Activated naive CD8-positive, alpha-beta T cell treated with anti-CD3 and anti-CD28 coated beads for 36 hours (primary cell): ENCODE data around the gene CALHM5. TPM values are rescaled to one million over a fixed set of nuclear protein-coding genes. Genes with fewer than 3 reads are reported as not detected.

Source experiments
- DNase-seq: peaks from one replicate; pipeline ENCODE4 v3.0.0; 2021
- H3K27ac Mint-ChIP-seq: one replicate; pipeline ENCODE4 v1.8.0; 2022; ENCODE audit warnings: mild to moderate bottlenecking, moderate library complexity, mixed read lengths
- H3K27me3 Mint-ChIP-seq: one replicate; pipeline ENCODE4 v1.8.0; 2022; ENCODE audit warnings: mild to moderate bottlenecking, mixed read lengths
- H3K36me3 Mint-ChIP-seq: one replicate; pipeline ENCODE4 v1.8.0; 2021; ENCODE audit warnings: mild to moderate bottlenecking, mixed read lengths
- H3K4me1 Mint-ChIP-seq: one replicate; pipeline ENCODE4 v1.8.0; 2021; ENCODE audit warnings: mixed read lengths
- H3K4me3 Mint-ChIP-seq: one replicate; pipeline ENCODE4 v1.8.0; 2022; ENCODE audit warnings: mild to moderate bottlenecking, moderate library complexity, mixed read lengths
- H3K9me3 Mint-ChIP-seq: one replicate; pipeline ENCODE4 v1.8.0; 2022; ENCODE audit warnings: mixed read lengths
- total RNA-seq, 2 experiments: library from RNA; stranded (reverse); gene quantifications; one replicate each; pipeline ENCODE4 v1.2.3, GENCODE V29; 2021

CALHM5 gene
- total RNA-seq, 2 experiments from 2014 or later = not detected

- Mint-ChIP-seq H3K4me1 (no peaks in the 10 kb centered on the region), H3K36me3 (no peaks in the 10 kb centered on the region), H3K27me3 (peaks cover 10% of the 10 kb centered on the region), H3K4me3 (no peak overlapping the region), H3K27ac (no peak overlapping the region), H3K9me3 (no peaks in the 10 kb centered on the region)
- no peak for DNase-seq
These were observed 44.6 kb downstream of the CALHM5 start for GRCh38 chr6:116556065-116556464.

- peaks cover 10% of the 10 kb centered on the region for H3K27me3 Mint-ChIP-seq
- H3K4me3 Mint-ChIP-seq = no peak overlapping the region
- no peak overlapping the region for H3K27ac Mint-ChIP-seq
- peaks cover 2% of the 10 kb centered on the region for H3K4me1 Mint-ChIP-seq
- H3K36me3 Mint-ChIP-seq = no peaks in the 10 kb centered on the region
- H3K9me3 Mint-ChIP-seq = no peaks in the 10 kb centered on the region
- no peak for DNase-seq
These were observed 45.5 kb downstream of the CALHM5 start for GRCh38 chr6:116556814-116557415.

- no peaks in the 10 kb centered on the region for H3K9me3 Mint-ChIP-seq
- no peaks in the 10 kb centered on the region for H3K36me3 Mint-ChIP-seq
- no peak overlapping the region for H3K4me3 Mint-ChIP-seq
- no peak overlapping the region for H3K27ac Mint-ChIP-seq
- peaks cover 2% of the 10 kb centered on the region for H3K4me1 Mint-ChIP-seq
- H3K27me3 Mint-ChIP-seq = peaks cover 6% of the 10 kb centered on the region
- no peak for DNase-seq
These were observed 46.5 kb downstream of the CALHM5 start for GRCh38 chr6:116557893-116558292.

- Mint-ChIP-seq H3K9me3 (no peaks in the 10 kb centered on the region), H3K27ac (no peak overlapping the region), H3K36me3 (no peaks in the 10 kb centered on the region), H3K4me1 (peaks cover 2% of the 10 kb centered on the region), H3K27me3 (peaks cover 7% of the 10 kb centered on the region), H3K4me3 (no peak overlapping the region)
- no peak for DNase-seq
These were observed 48.7 kb downstream of the CALHM5 start for GRCh38 chr6:116560130-116560529.

GRCh38 chr6:116561377-116562018, 50.1 kb downstream of the CALHM5 start:
- peak; percentile 54 for DNase-seq
- Mint-ChIP-seq H3K27ac (no peak overlapping the region), H3K36me3 (no peaks in the 10 kb centered on the region), H3K4me1 (peaks cover 2% of the 10 kb centered on the region), H3K9me3 (no peaks in the 10 kb centered on the region), H3K4me3 (no peak overlapping the region), H3K27me3 (peaks cover 10% of the 10 kb centered on the region)

- Mint-ChIP-seq H3K4me3 (no peak overlapping the region), H3K36me3 (no peaks in the 10 kb centered on the region), H3K4me1 (peaks cover 2% of the 10 kb centered on the region), H3K27me3 (peaks cover 10% of the 10 kb centered on the region), H3K9me3 (no peaks in the 10 kb centered on the region), H3K27ac (no peak overlapping the region)
- DNase-seq = no peak
These were observed 50.6 kb downstream of the CALHM5 start for GRCh38 chr6:116562019-116562403.

GRCh38 chr6:116562614-116563013, 51.2 kb downstream of the CALHM5 start:
- DNase-seq = no peak
- Mint-ChIP-seq H3K4me1 (peaks cover 2% of the 10 kb centered on the region), H3K4me3 (no peak overlapping the region)

GRCh38 chr6:116563830-116564229, 52.4 kb downstream of the CALHM5 start:
- Mint-ChIP-seq H3K4me1 (peaks cover 3% of the 10 kb centered on the region), H3K4me3 (peak overlapping the region; percentile 8), H3K9me3 (no peaks in the 10 kb centered on the region), H3K27me3 (peaks cover 10% of the 10 kb centered on the region), H3K36me3 (no peaks in the 10 kb centered on the region), H3K27ac (no peak overlapping the region)
- no peak for DNase-seq

More at GRCh38 chr6:116562614-116563013, 51.2 kb downstream of the CALHM5 start:
- H3K27me3 Mint-ChIP-seq = peaks cover 10% of the 10 kb centered on the region
- no peaks in the 10 kb centered on the region for H3K36me3 Mint-ChIP-seq
- no peaks in the 10 kb centered on the region for H3K9me3 Mint-ChIP-seq
- no peak overlapping the region for H3K27ac Mint-ChIP-seq

- peaks cover 8% of the 10 kb centered on the region for H3K4me1 Mint-ChIP-seq
- peak overlapping the region; percentile 8 for H3K4me3 Mint-ChIP-seq
- H3K36me3 Mint-ChIP-seq = no peaks in the 10 kb centered on the region
- DNase-seq = no peak
- H3K9me3 Mint-ChIP-seq = no peaks in the 10 kb centered on the region
- peaks cover 10% of the 10 kb centered on the region for H3K27me3 Mint-ChIP-seq
- H3K27ac Mint-ChIP-seq = no peak overlapping the region
These were observed 52.9 kb downstream of the CALHM5 start for GRCh38 chr6:116564311-116564710.

GRCh38 chr6:116564921-116565872, 53.8 kb downstream of the CALHM5 start:
- Mint-ChIP-seq H3K27me3 (peaks cover 10% of the 10 kb centered on the region), H3K9me3 (no peaks in the 10 kb centered on the region), H3K4me3 (peak overlapping the region; percentile 12), H3K36me3 (no peaks in the 10 kb centered on the region), H3K27ac (no peak overlapping the region), H3K4me1 (peaks cover 15% of the 10 kb centered on the region)
- peak; percentile 22 for DNase-seq

GRCh38 chr6:116568111-116568510, 56.7 kb downstream of the CALHM5 start:
- peaks cover 16% of the 10 kb centered on the region for H3K4me1 Mint-ChIP-seq
- H3K9me3 Mint-ChIP-seq = no peaks in the 10 kb centered on the region
- no peak overlapping the region for H3K27ac Mint-ChIP-seq
- H3K27me3 Mint-ChIP-seq = peaks cover 10% of the 10 kb centered on the region
- H3K4me3 Mint-ChIP-seq = no peak overlapping the region
- peaks cover 3% of the 10 kb centered on the region for H3K36me3 Mint-ChIP-seq
- no peak for DNase-seq

GRCh38 chr6:116568821-116569755, 57.6 kb downstream of the CALHM5 start:
- H3K36me3 Mint-ChIP-seq = peaks cover 5% of the 10 kb centered on the region
- peaks cover 25% of the 10 kb centered on the region for H3K4me1 Mint-ChIP-seq
- peaks cover 6% of the 10 kb centered on the region for H3K27me3 Mint-ChIP-seq
- H3K9me3 Mint-ChIP-seq = no peaks in the 10 kb centered on the region
- H3K4me3 Mint-ChIP-seq = no peak overlapping the region
- H3K27ac Mint-ChIP-seq = no peak overlapping the region
- no peak for DNase-seq

- peak within 1 kb of the TSS; percentile 93 for H3K27ac Mint-ChIP-seq
- DNase-seq = peak; percentile 99
- H3K4me1 Mint-ChIP-seq = peaks cover 34% of the 10 kb centered on the region
- H3K27me3 Mint-ChIP-seq = no peaks in the 10 kb centered on the region
- peak within 1 kb of the TSS; percentile 94 for H3K4me3 Mint-ChIP-seq
- peaks cover 11% of the 10 kb centered on the region for H3K36me3 Mint-ChIP-seq
- no peaks in the 10 kb centered on the region for H3K9me3 Mint-ChIP-seq
These were observed 59.6 kb downstream of the CALHM5 start, which contains the start of gene RWDD1 for GRCh38 chr6:116570856-116571682. Gene RWDD1, plus strand, starts transcription at chr6:116571504. Its CDS starts 79 bp downstream, at chr6:116571583.

- Mint-ChIP-seq H3K4me1 (peaks cover 34% of the 10 kb centered on the region), H3K4me3 (peak overlapping the region; percentile 94), H3K27me3 (no peaks in the 10 kb centered on the region), H3K9me3 (no peaks in the 10 kb centered on the region), H3K36me3 (peaks cover 16% of the 10 kb centered on the region), H3K27ac (peak overlapping the region; percentile 92)
- DNase-seq = no peak
These were observed 60.2 kb downstream of the CALHM5 start for GRCh38 chr6:116571683-116572000.
